GM18870 (cell line): ENCODE results near the gene EHBP1.

Experiments used
- ATAC-seq: cut with Tn5 transposase; IDR thresholded peaks from one replicate; pipeline ENCODE4 v1.9.1; 2021; ENCODE audit warnings: moderate library complexity; ENCODE audit not compliant: unreplicated experiment

The EHBP1 gene

GRCh38 chr2:62812921-62813825 lies 107.7 kb downstream of the EHBP1 start:
- no peak for ATAC-seq

DNA sequence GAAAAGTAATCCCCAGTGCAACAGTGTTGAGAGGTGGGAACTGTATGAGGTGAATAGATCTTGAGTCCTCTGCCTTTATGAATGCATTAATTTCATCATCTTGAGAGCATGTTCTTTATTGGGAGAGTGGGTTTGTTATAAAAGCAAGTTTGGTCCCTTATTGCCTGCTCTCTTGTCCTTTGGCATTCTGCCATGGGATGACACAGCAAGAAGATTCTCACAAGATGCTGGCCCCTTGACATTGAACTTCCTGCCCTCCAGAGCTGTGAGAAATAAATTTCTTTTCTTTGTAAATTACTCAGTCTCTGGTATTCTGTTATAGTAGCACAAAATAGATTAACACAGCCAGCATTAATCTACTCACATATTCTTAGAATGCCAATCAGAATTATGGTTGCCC lies 108.6 kb downstream of the EHBP1 start:
- no peak for ATAC-seq

DNA sequence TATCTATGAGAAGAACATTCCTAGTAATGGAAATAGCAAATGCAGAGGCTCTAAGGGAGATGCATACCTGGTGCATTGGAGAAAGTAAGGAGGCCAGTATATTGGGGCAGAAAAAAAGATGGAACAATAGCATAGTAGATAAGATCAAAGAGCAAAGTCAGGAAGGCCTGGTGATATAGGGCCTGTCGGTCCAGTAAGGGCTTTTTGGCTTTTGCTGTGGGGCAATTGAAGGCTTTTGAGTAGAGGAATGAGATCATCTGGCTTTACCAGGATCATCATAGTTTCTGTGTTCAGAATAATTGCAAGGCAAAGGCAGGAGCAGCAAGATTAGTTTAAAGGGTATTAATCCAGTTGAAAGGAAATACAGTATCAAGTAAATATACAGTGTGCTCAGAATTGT lies 111.8 kb downstream of the EHBP1 start:
- no peak for ATAC-seq

- ATAC-seq: no peak
Measured at GRCh38 chr2:62817995-62818713, 112.6 kb downstream of the EHBP1 start.

DNA sequence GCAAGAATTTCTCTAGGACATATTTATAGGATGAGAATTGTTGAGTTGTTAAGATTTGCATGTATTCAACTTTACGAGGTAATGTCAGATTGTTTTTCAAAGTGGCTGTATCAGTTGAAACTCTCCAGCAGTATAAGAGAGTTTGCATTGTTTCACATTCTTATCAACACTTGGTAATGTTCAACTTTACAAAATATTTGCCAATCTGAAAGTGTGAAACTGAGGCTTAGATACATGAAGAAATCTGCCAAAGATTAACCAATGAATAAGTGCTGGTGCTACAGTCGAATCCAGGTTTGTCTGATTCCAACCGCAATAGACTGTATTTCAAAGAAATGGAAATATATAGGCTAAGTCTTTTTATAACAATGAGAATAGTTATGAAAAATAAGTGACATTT lies 117.0 kb downstream of the EHBP1 start:
- no peak for ATAC-seq

DNA sequence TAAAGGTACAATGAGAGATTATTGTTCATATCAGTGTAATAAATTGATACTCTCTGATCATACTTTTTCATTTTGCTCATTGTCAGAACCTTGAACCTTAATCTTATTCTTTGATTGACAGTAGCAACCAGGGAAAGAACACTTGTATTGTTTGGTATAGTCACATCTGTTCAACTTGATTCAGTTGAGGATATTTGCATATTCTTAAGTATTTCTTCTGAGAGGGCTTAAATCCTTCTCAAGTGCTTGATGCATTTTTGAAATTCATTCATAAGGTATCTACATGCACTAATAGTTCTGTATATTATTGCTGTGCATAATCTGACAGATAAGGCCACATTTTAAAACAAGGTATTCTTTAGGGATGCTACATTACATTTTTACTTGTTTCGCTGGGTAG lies 118.9 kb downstream of the EHBP1 start:
- no peak for ATAC-seq

GRCh38 chr2:62826141-62826540 lies 120.6 kb downstream of the EHBP1 start:
- ATAC-seq: no peak

DNA sequence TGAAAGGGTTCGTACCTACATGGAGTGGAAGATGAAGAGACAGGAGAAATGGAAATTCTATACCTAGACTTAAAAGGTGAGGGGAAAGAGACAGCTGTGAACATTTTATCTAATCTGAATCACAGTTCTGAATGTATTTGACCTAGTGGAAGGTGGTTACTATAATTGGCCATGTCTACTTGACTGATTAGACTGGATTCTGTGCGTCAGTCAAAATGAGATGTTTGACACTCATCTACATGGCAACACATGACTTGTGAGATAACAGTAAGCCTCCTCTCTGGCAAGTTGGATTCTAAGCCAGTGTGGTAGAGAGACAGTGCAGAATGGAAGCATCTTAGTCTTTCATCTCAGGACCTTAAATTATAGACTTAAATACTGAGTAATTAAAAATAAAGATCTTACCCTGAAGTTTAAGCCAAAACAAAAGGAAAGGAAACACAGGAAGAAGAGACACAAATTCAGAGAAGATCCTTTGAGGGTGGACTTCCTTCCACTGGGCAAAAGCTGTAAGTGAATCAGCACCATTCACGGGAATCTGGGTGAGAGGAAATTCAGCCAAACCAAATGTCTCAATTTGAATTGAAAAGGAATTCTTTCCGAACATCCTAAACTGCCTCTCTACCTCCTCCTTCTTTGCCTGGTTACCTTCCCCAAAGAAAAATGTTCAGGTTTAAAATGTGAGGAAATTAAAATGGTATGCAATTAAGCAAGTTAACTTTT lies 121.6 kb downstream of the EHBP1 start:
- no peak for ATAC-seq

DNA sequence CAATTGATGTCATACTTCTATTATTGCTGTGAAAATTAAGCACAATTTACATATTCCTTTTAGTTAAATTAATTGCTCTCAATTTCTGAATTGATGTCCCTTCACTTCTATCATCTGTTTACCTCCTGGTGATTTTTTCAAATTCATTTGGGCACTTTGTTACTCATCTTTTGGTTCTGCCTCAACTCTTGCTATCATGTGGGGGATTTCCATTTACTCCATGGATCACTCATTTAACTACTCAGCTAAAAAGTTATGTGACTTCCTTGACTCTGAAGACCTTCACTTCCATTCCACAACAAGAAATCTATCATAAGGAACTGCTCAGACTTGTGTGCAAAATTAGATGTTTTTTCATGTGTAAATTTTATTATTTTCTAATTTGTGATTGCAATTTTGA lies 126.2 kb downstream of the EHBP1 start:
- ATAC-seq: peak; percentile 83

- no peak for ATAC-seq
Measured at GRCh38 chr2:62844311-62845090, 139.0 kb downstream of the EHBP1 start.

DNA sequence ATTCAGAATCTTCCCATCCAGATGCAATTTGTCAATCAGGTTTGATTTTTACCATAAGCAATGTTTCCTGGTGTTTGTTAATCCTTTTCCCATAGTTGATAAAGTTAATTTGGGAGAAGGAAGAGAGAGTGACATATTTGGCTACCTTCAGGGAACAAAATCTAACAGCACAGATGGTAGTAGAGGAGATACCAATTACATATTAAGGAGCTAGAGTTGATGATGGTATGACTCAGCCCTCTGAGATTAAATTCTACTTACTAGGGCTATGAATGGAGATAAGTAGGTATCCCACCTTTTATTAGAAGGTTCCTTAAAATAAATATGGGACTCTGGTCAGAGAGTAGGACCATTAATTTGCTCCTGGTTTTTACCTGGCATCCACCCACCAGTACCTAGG lies 139.7 kb downstream of the EHBP1 start:
- ATAC-seq: no peak

DNA sequence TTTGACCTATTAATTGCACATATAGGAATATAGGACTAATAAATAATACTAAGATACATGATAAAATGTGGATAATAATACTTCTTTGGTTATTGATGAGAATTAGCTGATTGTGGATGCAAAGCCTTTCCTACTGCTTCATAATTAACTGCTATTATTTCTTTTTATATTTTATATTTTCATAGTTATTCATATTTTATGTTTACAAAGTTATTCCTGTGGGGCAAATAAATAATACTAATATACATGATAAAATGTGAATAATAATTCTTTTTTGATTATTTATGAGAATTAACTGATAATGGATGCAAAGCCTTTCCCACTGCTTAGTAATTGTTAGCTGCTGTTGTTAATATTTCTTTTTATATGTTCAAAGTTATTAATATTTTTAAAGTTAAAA lies 146.7 kb downstream of the EHBP1 start:
- no peak for ATAC-seq

- ATAC-seq: no peak
Measured at GRCh38 chr2:62854600-62855514, 149.3 kb downstream of the EHBP1 start.

DNA sequence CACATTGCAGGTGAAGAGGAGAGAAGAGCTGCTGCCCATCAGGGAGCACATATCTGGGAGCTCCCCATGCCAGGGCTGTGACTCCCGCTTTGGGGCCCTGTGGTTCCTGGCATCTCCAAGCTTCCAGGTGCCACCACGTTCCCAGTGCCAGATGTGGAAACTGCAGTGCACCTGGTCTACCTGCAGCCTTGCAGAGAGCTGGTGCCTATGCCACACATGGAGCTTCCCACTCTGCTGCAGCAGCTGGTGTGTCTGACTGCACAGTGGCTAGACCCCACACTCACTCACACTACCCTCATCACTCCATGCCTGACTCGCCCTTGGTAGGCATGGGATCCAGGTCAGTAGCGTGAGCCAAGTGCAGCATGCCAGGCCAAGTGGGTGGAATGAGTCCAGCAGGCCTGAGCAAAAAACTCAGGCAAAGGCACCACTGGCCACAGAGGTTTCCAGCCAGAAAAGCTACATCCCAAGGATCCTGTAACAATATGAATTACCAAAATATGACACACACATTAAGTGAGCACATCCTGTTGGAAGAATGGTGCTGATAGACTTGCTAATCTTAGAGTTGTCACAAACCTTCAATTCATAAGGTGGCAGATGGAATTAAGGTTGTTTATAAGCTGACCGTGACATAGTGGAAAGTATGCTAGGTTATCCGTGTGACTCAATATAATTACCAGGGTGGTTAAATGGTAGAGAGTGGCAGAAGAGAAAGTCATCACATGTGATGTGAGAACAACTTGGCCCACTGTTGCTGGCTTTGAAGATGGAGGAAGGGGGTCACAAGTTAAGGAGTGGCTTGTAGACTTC lies 150.9 kb downstream of the EHBP1 start:
- ATAC-seq: no peak

- ATAC-seq: no peak
Measured at GRCh38 chr2:62857139-62857931, 151.8 kb downstream of the EHBP1 start.

GRCh38 chr2:62858231-62858832 lies 152.8 kb downstream of the EHBP1 start:
- no peak for ATAC-seq

GRCh38 chr2:62868947-62869346 lies 163.4 kb downstream of the EHBP1 start:
- no peak for ATAC-seq

DNA sequence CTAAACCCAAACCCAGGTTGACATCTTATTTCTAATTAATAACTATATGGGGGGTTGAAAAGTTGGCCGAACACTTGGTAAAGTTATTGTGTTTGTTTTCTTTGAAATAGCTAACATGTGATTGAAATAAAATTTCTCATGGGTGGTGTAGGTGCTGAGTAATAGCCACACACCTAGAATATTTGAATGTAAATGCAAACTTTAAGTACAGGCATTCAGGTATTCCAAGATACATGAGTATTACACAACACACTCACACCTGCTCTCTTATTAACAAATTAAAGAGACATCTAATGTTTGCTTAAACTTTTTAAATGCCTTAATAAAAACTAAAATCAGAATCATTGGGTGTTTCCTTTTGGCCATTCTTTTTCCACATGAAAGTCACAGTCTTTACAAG lies 165.5 kb downstream of the EHBP1 start:
- ATAC-seq: no peak
